NCI-H1105 treated with DMSO at 0.1 percent for 48 hours (cell line): ENCODE results near the gene DSTN.
"Not testable (repeated sequence)": the region's sequence is repeated elsewhere in the genome, so short reads cannot be mapped to it uniquely, and the experiment has no call there.

Experiments
- DNase-seq: peaks from one replicate; lab custom pipeline; 2025; lab: John Stamatoyannopoulos, UW

Gene DSTN

DNA sequence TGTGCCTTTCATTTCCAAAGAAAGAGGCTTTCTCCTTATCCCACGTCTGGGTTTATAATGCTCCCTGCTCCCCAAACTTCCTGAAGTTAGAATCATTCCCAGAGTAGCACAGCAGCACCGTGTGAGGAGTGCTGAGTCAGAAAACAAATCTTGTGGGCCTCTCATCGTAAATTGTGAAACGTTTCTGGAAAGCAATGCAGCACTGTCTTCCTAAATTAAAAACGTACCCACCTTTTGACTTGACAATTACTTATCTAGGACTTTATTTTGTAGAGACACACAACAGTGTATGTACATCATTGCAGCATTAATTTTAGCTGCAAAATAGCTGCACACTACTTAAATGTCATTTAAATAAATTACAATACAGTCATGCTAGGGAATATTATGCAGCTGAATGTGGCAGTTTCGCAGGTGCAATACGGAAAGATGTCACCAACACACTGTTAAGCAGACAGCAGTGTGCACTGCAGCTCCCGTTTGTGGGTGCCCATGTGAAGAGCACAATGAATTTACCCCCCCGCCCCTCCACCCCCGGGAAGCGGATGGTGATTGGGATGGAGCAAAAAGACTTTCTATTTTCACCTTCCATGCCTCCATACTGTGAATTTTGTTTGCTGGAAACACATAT lies 81.4 kb downstream of the DSTN start:
- DNase-seq, result no peak

DNA sequence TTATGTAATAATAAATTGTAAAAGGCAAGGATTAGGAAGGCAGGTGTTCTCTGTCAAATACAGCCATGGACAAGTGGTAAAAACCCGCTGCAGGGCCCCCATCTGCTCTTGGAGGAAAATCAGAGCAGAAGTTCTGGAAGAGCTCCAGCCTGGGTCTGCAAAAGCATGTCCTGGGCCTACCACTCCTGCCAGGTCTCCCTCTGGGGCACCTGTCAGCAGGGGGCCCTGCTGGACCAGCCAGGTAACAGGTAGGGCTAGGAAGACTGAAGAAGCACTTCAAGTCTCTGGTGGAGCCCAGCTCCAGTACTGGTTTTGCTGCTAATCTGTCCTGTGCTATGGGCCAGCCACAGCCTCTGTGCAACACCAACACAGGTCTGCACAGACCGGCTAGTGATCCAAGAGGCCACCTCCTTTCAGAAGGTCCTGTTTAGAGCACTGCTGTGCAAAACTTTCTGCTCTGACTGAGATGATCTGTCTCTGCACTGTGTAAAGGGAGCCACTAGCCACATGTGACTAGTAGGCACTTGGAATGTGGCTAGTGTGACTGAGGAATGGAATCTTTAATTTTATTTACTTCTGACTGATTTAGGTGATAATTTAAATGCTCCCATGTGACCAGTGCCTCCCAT lies 82.0 kb downstream of the DSTN start:
- DNase-seq, result peak; percentile 28

DNA sequence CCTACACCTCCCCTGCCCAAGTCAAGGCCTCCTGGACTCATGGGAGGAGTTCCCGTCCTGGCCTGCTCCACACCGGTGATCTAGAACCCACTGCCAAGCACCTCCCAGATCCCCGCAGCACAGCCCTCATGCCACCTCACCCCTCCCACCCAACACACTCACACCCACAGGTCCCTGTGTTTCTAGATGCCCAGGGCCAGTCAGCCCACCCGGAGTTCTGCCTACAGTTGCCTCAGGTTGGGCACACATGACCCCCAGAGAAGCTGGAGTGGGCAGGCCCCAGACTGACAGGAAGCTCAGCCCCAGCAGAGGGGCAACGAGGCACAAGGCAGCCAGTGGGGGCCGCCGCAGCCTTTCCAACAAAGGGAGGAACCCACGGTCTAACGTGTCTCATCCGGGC lies 82.5 kb downstream of the DSTN start:
- DNase-seq, result no peak

DNA sequence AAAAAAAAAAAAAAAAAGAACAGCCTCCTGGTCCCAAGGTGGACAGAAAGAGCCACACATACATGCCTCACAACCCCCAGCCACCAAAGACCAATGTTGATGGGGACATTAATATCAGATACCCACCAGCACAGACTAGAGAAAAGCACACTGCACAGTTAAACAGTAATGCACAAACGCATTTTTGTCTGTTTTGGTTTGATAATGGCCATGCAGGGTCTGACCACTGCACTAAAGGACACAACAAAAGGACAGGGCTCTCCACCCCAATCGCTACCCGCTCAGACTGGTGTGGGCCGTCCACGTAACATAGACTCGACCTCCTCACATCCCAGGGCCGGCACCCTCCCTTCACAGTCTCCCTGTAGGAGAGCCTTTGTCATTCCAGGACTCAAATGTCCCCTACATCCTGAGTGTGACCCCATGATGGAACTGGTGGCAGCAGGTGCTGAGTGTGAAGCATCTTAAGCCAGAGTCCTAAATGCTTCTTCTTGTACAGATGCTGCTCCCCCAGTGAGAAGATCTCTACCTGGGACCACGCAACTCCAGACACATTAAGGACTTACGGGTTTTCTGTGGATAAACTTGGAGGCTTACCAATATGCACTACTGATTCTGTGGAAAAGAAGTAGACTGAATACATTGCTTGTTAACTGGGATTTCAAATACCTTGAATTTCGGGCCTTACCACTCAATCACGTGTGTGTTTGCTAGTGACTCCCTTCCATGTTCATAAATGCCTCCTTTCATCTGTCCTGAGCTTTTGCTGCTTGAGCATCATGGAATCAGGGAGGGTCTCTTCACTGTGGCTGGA lies 84.2 kb downstream of the DSTN start:
- no peak for DNase-seq

DNA sequence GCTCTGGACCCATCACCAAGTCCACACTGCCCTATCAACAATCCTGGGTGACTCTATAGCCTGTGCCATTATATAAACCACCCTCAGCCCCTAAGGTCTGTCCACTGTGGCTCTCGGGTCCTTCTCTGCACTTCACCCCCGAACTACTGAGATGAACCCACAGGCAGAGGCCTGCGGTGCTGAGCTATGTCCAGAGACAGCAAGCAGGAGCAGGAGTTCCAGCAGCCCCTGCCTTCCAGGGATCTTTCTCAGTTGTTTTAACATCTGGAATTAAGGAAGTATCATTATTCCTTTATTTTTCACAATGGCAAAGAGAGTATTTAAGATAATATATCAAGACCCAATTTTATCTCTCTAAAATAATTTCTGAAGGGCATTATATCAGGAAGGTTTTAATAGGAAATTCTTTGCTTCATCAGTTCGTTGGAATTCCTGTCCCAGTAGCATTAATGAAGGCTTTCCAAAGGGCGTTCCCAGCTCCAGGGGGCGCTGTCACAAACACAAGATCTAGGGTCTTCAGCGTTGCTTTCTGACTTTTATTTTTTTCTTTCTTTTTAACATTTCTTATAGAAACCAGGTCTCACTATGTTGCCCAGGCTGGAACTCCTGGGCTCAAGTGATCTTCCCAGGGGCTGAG lies 84.9 kb downstream of the DSTN start:
- no peak for DNase-seq

DNA sequence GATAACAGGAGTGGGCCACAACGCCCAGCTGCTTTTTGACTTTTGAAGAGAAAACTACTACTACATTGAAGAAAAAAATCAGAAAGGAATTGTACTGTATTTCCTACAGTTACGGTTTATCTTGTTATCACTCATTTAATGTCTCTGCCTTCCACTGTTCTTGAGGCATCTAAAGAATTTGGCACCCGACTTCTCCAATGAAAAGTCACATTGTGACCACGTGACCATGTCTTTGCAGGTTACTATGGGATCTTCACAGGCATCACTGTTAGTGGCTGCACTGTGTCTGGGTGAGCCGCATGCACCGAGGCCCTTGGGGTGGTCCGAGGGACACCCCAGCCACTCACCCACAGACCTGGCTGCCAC lies 85.4 kb downstream of the DSTN start:
- DNase-seq, result no peak

DNA sequence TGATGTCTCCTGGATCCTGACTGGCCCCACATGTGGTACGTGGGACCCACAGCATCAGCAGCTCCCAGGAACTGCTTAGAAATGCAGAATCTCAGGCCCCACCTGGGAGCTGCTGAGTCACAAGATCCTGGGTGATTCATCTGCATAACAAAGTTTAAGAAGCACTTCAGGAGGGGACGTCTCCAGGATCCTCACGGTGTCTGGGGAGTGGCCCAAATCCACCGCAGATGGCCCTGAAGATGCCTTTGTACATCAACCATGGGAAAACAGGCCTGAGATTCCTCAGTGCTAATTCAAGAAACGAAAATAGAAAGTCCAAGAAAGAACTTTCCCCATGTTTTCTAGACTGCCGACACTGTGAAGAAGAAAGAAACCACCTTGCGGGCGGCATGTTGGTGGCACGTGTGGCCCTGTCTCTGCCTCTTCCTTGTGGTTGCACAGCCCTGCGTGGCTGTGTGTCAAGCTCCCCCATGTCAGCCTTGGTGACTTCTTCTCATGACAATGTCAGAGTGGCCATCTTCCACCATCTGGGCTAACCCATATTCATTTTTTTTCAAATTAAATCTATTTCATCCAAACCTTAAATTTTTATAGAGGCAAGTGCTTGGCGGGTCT lies 86.1 kb downstream of the DSTN start:
- DNase-seq, result no peak

DNA sequence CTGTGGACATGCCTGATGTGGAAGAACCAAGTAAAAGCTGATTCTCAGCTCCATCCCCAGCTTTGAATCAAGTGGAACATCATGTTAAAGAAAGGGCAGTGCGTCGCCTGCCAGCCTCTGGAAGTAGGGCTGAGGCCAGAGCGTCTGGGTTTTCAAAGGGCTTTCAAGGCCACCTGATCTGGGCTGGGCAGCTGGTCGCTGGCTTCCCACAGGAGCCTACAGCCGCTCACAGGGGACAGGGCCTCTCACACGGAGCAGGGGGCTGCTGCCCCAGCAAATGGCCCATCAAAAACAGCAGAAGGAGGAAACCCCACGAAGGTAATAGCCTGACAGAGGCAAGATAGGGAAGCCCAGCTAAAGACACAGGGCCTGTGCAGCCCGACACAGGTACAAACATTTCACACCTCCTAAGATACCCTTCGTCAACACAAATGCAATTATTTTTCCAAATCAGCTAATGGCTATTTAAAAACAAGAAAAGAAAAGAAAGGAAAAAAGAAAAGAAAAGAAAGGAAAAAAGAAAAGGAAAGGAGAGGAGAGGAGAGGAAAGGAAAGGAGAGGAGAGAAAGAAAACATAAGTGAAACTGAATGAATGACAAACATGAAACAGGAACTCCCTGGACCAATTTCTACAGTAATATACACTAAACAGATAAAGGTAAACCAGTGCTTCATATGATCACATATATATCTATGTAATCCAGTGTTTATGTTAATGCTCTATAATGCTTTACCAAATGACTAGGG lies 87.4 kb downstream of the DSTN start:
- no peak for DNase-seq

DNA sequence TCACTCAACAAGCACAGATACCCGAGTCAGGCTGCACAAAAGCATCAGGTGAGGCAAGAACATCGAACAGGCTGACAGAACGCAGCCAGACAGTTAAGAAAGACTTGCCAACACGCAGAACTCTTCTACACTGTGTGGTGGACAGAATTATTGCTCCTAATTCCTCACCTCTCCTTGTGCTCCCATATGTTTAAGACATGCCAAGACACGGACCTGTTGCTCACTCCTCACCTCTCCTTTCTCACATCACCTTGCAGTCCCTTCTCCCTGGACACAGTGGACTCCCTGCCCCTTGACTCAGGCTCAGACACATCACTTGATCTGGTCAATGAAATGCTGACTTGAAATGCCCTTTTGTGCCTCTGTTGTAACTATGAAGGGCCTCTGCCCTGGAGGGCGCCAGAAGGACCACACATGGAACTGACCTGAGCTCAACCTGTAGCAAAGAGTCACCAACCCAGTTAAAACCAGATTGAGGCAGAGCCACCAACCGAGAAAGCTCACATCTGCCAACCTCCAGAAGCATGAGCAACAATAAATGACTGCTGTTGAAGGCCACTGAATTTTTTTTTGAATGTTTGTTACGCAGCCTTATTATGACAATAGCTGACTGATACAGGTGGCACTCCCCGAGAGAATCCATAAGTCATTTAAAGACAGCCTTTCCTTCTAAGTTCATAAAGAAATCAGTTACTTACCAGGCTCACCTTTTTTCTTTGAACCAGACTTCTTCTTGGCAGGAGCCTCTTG lies 88.2 kb downstream of the DSTN start:
- no peak for DNase-seq

DNA sequence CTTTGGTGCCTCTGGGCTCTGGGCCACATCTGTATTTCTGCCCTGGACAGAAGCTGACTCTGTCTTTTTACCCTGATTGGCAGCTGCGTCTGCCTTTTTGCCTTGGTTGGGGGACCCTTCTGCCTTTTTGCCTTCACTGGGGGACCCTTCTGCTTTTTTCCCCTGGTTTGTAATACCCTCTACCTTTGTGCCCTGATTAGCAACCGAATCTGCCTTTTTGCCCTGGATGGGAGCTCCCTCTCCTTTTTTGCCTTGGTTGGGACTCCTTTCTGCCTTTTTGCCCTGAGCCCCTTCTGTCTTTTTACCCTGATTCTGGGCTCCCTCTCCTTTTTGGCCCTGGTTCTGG lies 88.7 kb downstream of the DSTN start:
- DNase-seq, result no peak

DNA sequence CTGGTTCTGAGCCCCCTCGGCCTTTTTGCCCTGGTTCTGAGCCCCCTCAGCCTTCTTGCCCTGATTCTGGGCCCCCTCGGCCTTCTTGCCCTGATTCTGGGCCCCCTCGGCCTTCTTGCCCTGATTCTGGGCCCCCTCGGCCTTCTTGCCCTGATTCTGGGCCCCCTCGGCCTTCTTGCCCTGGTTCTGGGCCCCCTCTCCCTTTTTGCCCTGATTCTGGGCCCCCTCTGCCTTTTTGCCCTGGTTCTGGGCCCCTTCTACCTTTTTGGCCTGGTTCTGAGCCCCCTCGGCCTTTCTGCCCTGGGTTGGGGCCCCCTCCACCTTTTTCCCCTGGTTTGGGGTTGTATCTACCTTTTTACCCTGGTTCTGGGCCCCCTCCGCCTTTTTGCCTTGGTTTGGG lies 89.5 kb downstream of the DSTN start:
- DNase-seq, result not testable (repeated sequence)
